HTR-8/SVneo (cell line): ENCODE measurements around the gene TMC4.
A peak's percentile ranks its signal among the peaks of the same experiment; 100 is the strongest.
"Not testable (repeated sequence)": the region's sequence is repeated elsewhere in the genome, so short reads cannot be mapped to it uniquely, and the experiment has no call there.

Source experiments
- DNase-seq: peaks from one replicate; pipeline ENCODE4 v3.0.0; 2011; ENCODE audit warnings: low spot score, mixed read lengths; ENCODE audit not compliant: insufficient read length
- FAIRE-seq: peaks from 2 replicates; lab custom pipeline; 2011; peaks lifted over from hg19 to GRCh38; lab: Jason Lieb, UNC

The TMC4 gene

GRCh38 chr19:54183431-54183830 is 10.5 kb upstream of the TMC4 start:
- DNase-seq (no peak), FAIRE-seq (no peak)

GRCh38 chr19:54181894-54182293 is 8.9 kb upstream of the TMC4 start:
- not testable (repeated sequence) for DNase-seq, FAIRE-seq

- no peak for DNase-seq
- FAIRE-seq = no peak
Observed at GRCh38 chr19:54180691-54181091, 7.7 kb upstream of the TMC4 start.

GRCh38 chr19:54179921-54180461 is 7.0 kb upstream of the TMC4 start:
- DNase-seq = no peak
- peak; percentile 20 for FAIRE-seq

- DNase-seq (no peak), FAIRE-seq (no peak)
Observed at GRCh38 chr19:54179262-54179852, 6.4 kb upstream of the TMC4 start.

GRCh38 chr19:54178581-54179261 is 5.8 kb upstream of the TMC4 start:
- FAIRE-seq = no peak

GRCh38 chr19:54173951-54174834 is 1.2 kb upstream of the TMC4 start:
- FAIRE-seq = no peak
- DNase-seq = no peak

More at GRCh38 chr19:54178581-54179261, 5.8 kb upstream of the TMC4 start:
- no peak for DNase-seq

GRCh38 chr19:54173359-54173699 is 369 bp upstream of the TMC4 start:
- DNase-seq (no peak), FAIRE-seq (no peak)

GRCh38 chr19:54171736-54172431 is 1.1 kb downstream of the TMC4 start:
- not testable (repeated sequence) for FAIRE-seq, DNase-seq

GRCh38 chr19:54169149-54169740 is 3.7 kb downstream of the TMC4 start:
- FAIRE-seq = no peak
- DNase-seq = no peak

GRCh38 chr19:54168174-54168917 is 4.6 kb downstream of the TMC4 start:
- DNase-seq = peak; percentile 91
- peak; percentile 9 for FAIRE-seq

GRCh38 chr19:54165222-54165621 is 7.7 kb downstream of the TMC4 start:
- peak; percentile 36 for FAIRE-seq
- no peak for DNase-seq

- FAIRE-seq (no peak), DNase-seq (no peak)
Observed at GRCh38 chr19:54164369-54165068, 8.4 kb downstream of the TMC4 start.

- FAIRE-seq = no peak
Observed at GRCh38 chr19:54162884-54163283, 10.1 kb downstream of the TMC4 start.

GRCh38 chr19:54162241-54162805 is 10.6 kb downstream of the TMC4 start:
- DNase-seq (no peak), FAIRE-seq (no peak)

More at GRCh38 chr19:54162884-54163283, 10.1 kb downstream of the TMC4 start:
- DNase-seq = no peak

GRCh38 chr19:54160854-54161253 is 12.1 kb downstream of the TMC4 start:
- DNase-seq = no peak
- FAIRE-seq = no peak

- FAIRE-seq = no peak
Observed at GRCh38 chr19:54160182-54160811, 12.7 kb downstream of the TMC4 start.

More at GRCh38 chr19:54160182-54160811, 12.7 kb downstream of the TMC4 start:
- DNase-seq = no peak
